ENCODE measurements around the gene XAGE5. TPM values are rescaled to one million over a fixed set of nuclear protein-coding genes. Genes with fewer than 3 reads are reported as not detected.
"Not testable (repeated sequence)": the region's sequence is repeated elsewhere in the genome, so short reads cannot be mapped to it uniquely, and the experiment has no call there.

Gene XAGE5
- not detected in 2 replicates for total RNA-seq (ENCODE audit: low replicate concordance)

DNA sequence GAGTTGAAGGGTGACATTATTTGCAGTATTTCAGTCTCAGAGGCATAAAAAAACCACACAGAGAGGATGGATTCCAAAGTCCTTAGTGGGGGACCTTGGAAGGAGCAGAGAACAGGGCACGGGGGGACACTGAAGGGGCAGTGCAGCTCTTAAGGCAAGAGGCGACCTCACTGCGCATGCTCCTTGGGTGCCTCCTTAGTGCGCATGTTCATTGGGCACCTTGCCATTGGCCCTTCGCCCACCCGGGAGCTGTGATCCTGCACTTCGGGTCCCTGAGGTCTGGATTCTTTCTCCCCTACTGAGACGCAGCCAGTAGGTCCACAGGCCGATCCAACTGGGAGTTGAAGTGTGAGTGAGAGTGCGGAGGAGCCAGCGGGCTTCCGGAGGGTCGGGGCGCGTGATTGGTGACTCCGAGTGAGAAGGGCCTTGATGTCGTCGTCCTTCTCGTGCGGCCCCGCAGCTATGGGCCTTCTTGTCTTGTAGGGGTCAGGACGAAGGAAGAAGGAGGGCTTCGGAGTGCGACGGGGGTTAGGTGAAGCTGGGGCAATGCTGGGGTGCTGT is at the start of gene XAGE5:
XAGE5 (plus strand) TSS at position 223 of the 561 bp plus-strand sequence. CDS start 1,280 bp downstream, outside the sequence.
- peaks cover 7% of the 10 kb centered on the region for H3K9me3 Mint-ChIP-seq
- no peaks in the 10 kb centered on the region for H3K4me1 Mint-ChIP-seq

GRCh38 chrX:52765983-52766382 is 45.1 kb upstream of the XAGE5 start:
- not testable (repeated sequence) for H3K4me1 ChIP-seq; H2AFZ ChIP-seq (replicated peaks); H3K27ac ChIP-seq; H3K79me2 ChIP-seq (ENCODE audit: low read depth); H3K36me3 ChIP-seq; H3K9me3 Mint-ChIP-seq; H3K9me3 ChIP-seq (ENCODE audit: low read depth); H3K9ac ChIP-seq; H3F3A ChIP-seq (ENCODE audit: low read depth); H3K36me3 Mint-ChIP-seq; H3K27me3 ChIP-seq; H3K4me2 ChIP-seq; H3K27me3 Mint-ChIP-seq (ENCODE audit: insufficient read depth, low read depth); H3K4me3 Mint-ChIP-seq; DNase-seq (ENCODE audit: low spot score); H3K27ac Mint-ChIP-seq; H3K4me1 Mint-ChIP-seq; H4K20me1 ChIP-seq (ENCODE audit: low read depth); H3K4me3 ChIP-seq

More for the DNA sequence above, at the start of gene XAGE5:
- Histone ChIP-seq H3K4me3 (no peak within 1 kb of the TSS), H3K9me3 (ENCODE audit: low read depth) (no peaks in the 10 kb centered on the region), H3K79me2 (ENCODE audit: low read depth) (no peaks in the 10 kb centered on the region), H3K4me2 (no peak within 1 kb of the TSS), H3K27ac (no peak within 1 kb of the TSS), H3K4me1 (no peaks in the 10 kb centered on the region), H3F3A (ENCODE audit: low read depth) (no peaks in the 10 kb centered on the region), H3K27me3 (no peaks in the 10 kb centered on the region), H2AFZ (replicated peaks) (no peak within 1 kb of the TSS), H3K9ac (no peak within 1 kb of the TSS), H3K36me3 (no peaks in the 10 kb centered on the region), H4K20me1 (ENCODE audit: low read depth) (no peaks in the 10 kb centered on the region)
- Mint-ChIP-seq H3K4me3 (no peak within 1 kb of the TSS), H3K27ac (no peak within 1 kb of the TSS), H3K27me3 (ENCODE audit: insufficient read depth, low read depth) (peaks cover 4% of the 10 kb centered on the region), H3K36me3 (no peaks in the 10 kb centered on the region)
- no peak for TF ChIP-seq EZH2 (IDR thresholded peaks at IDR 0.05)
- TF ChIP-seq EZH2phosphoT487 (IDR thresholded peaks at IDR 0.05), result no peak
- no peak for TF ChIP-seq CTCF (IDR thresholded peaks at IDR 0.05)
- no peak for DNase-seq (ENCODE audit: low spot score)

DNA sequence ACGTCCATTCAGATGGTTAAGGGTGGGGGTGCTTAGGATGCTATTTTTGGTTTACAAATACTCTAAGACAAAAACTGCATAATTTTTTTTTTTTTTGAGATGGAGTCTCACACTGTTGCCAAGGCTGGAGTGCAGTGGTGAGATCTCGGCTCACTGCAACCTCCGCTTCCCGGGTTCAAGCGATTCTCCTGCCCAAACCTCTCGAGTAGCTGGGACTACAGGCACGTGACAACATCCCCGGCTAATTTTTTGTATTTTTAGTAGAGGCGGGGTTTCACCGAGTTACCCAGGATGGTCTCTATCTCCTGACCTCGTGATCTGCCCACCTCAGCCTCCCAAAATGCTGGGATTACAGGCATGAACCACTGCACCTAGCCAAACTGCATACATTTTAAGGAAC is 37.6 kb upstream of the XAGE5 start:
- H3K27me3 ChIP-seq; H3K27ac Mint-ChIP-seq; H3K9me3 Mint-ChIP-seq; H3K27ac ChIP-seq; H3K4me3 ChIP-seq; H2AFZ ChIP-seq (replicated peaks); DNase-seq (ENCODE audit: low spot score); H3K9ac ChIP-seq; H4K20me1 ChIP-seq (ENCODE audit: low read depth); H3K36me3 Mint-ChIP-seq; H3K4me1 Mint-ChIP-seq; H3K4me3 Mint-ChIP-seq; H3K27me3 Mint-ChIP-seq (ENCODE audit: insufficient read depth, low read depth); H3K36me3 ChIP-seq; H3K4me1 ChIP-seq; H3K4me2 ChIP-seq; H3K79me2 ChIP-seq (ENCODE audit: low read depth); H3F3A ChIP-seq (ENCODE audit: low read depth); H3K9me3 ChIP-seq (ENCODE audit: low read depth): not testable (repeated sequence)

GRCh38 chrX:52797327-52797726 is 13.8 kb upstream of the XAGE5 start, which contains the start of gene SPANXN5:
SPANXN5 (minus strand) TSS chrX:52797427; CDS start chrX:52797348, 79 bp downstream.
- H3K4me1 Mint-ChIP-seq; H4K20me1 ChIP-seq (ENCODE audit: low read depth); H3K36me3 ChIP-seq; H3K4me3 ChIP-seq; H3K27ac ChIP-seq; H3K4me2 ChIP-seq; H3K4me1 ChIP-seq; H3K36me3 Mint-ChIP-seq; H3K27me3 ChIP-seq; H3K27me3 Mint-ChIP-seq (ENCODE audit: insufficient read depth, low read depth); H3K9ac ChIP-seq; H3F3A ChIP-seq (ENCODE audit: low read depth); H3K9me3 ChIP-seq (ENCODE audit: low read depth); H2AFZ ChIP-seq (replicated peaks); H3K4me3 Mint-ChIP-seq; DNase-seq (ENCODE audit: low spot score); H3K9me3 Mint-ChIP-seq; H3K79me2 ChIP-seq (ENCODE audit: low read depth); H3K27ac Mint-ChIP-seq: not testable (repeated sequence)

DNA sequence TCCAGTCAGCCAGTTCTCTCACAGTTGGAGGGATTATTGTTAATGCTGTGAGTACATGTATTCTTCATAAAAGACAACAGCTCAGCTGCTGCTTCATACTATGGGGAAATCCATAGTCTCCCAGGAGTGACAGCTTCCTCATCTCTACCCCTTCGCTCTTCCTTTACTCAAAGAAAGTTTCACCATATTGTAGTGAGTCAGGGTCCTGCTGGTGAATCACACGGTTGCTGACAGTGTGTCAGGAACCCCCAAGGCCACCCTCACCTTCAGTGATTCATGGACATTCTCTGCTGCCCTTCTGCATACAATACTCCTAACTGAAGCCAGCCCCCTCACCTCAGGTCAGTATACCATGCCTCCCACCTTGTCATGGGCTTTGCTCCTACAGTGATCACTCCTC is 6.2 kb upstream of the XAGE5 start:
- not testable (repeated sequence) for H3K36me3 Mint-ChIP-seq, H3K4me1 Mint-ChIP-seq

More for the DNA sequence above, 6.2 kb upstream of the XAGE5 start:
- not testable (repeated sequence) for H3K27ac Mint-ChIP-seq; H4K20me1 ChIP-seq (ENCODE audit: low read depth); H3K4me2 ChIP-seq; H3K79me2 ChIP-seq (ENCODE audit: low read depth); H3K9ac ChIP-seq; H3K27ac ChIP-seq; H3K27me3 ChIP-seq; H3K9me3 ChIP-seq (ENCODE audit: low read depth); DNase-seq (ENCODE audit: low spot score); H3K4me1 ChIP-seq; H2AFZ ChIP-seq (replicated peaks); H3K4me3 ChIP-seq; H3K4me3 Mint-ChIP-seq; H3K9me3 Mint-ChIP-seq; H3K36me3 ChIP-seq; H3K27me3 Mint-ChIP-seq (ENCODE audit: insufficient read depth, low read depth); H3F3A ChIP-seq (ENCODE audit: low read depth)
